Fibroblast of lung (primary cell): ENCODE measurements around the gene C4BPA.

Source experiments
- CTCF ChIP-seq, 2 donors: IDR thresholded peaks in 1 of 2; conservative IDR thresholded peaks in 1 of 2; 1 replicate in 1 of 2; 2 replicates in 1 of 2; pipeline ENCODE4 v1.5.1; 2011 to 2012; ENCODE audit warnings: low read length in 2 of 2, control low read depth in 1 of 2, inconsistent platforms in 1 of 2, low read depth in 1 of 2, mild to moderate bottlenecking in 1 of 2
- EZH2 ChIP-seq: IDR thresholded peaks from 2 replicates; pipeline ENCODE4 v1.5.1; 2012; ENCODE audit warnings: low read length, control low read depth, mild to moderate bottlenecking; ENCODE audit errors: missing control alignments

- TF ChIP-seq CTCF (conservative IDR thresholded peaks at IDR 0.05 in 1 of 2, IDR thresholded peaks at IDR 0.05 in 1 of 2; ENCODE audit: low read depth in 1 of 2, low read length in 2 of 2) (no peak), EZH2 (no peak)
Observed at GRCh38 chr1:207059881-207060280, 44.2 kb upstream of the C4BPA start.
